PFSK-1 (cell line): ENCODE results near the gene C2orf81.

Experiments
- POLR2AphosphoS5 ChIP-seq: IDR thresholded peaks from 2 replicates; pipeline ENCODE4 v1.6.1; 2012; ENCODE audit warnings: low read depth, mild to moderate bottlenecking, control low read depth, low read length, moderate library complexity
- SIN3A ChIP-seq: IDR thresholded peaks from 2 replicates; pipeline ENCODE4 v1.6.1; 2012; ENCODE audit warnings: mild to moderate bottlenecking, low read length, moderate library complexity, borderline replicate concordance; ENCODE audit not compliant: insufficient read depth

- no peak for TF ChIP-seq SIN3A
- no peak for TF ChIP-seq POLR2AphosphoS5
Observed at GRCh38 chr2:74441690-74442482, 20.5 kb upstream of the C2orf81 start, which contains the start of gene RTKN.
